IPS-11a (cell line): ENCODE results near the gene COX7A2L.

Experiments used
- H3K4me3 ChIP-seq: one replicate; pipeline ENCODE4 v1.5.1; 2013; ENCODE audit warnings: low read depth, low read length, control low read depth

Gene COX7A2L

GRCh38 chr2:42321452-42322064 lies 39.5 kb downstream of the COX7A2L start:
- no peak overlapping the region for H3K4me3 ChIP-seq

DNA sequence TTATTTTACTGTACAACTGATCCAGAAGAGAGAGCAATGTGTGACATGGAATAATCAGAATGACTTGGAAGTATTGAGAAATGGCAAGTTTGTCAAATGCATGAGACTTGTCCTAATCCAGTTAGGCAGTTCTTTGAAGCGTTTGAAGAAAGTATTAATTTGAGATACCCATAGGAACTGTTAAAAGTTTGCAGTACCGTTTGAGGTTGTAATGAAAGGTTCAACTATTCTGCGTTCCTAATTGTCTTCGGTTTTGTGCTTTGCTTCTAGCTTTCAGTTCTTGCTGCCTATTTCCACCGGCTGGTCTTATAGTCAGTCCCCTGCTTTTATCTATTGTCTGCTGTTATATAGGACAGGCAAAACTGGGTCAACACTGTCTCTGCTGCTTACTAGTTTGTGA lies 41.8 kb downstream of the COX7A2L start:
- H3K4me3 ChIP-seq = no peak overlapping the region

DNA sequence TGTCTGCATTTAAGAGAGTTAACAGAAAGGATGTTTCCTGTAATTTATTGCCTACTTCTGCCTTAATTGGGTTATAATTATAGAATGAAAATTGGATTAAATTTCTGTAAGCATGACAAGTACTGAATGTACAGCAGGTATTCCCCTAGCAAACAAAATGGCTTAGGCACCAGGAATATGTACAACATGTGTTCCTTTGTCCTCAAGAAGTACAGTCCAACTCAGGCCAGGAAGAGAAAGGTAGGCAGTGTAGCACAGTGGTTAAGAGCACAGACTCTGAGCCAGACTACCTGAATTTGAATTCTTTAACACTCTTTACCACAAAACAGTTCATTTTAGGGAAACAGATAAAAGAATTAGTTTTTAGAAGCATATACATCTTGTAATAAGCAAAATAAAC lies 43.1 kb downstream of the COX7A2L start:
- no peak overlapping the region for H3K4me3 ChIP-seq

GRCh38 chr2:42317486-42317885 lies 43.5 kb downstream of the COX7A2L start:
- no peak overlapping the region for H3K4me3 ChIP-seq

- no peak overlapping the region for H3K4me3 ChIP-seq
Measured at GRCh38 chr2:42316910-42317309, 44.1 kb downstream of the COX7A2L start.

GRCh38 chr2:42315844-42316470 lies 45.1 kb downstream of the COX7A2L start:
- no peak overlapping the region for H3K4me3 ChIP-seq

- H3K4me3 ChIP-seq = no peak overlapping the region
Measured at GRCh38 chr2:42314892-42315468, 46.0 kb downstream of the COX7A2L start.

DNA sequence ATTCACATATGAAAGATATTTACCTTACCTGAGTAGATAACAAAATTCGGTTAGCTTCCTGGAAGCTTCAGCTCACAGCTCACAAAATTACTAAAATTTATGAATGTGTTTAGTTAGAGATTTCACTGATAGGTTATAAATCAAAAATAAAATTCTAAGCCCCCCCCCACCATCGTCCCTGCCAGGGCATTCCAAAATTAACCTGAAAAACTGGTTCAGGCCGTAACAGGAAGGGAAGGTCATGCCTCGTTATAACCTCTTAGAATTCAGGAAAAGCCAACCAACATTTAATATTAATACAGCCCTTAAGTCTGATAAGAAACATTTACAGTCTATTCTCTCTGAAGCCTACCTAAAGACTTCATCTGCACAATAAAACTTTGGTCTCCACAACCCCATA lies 48.9 kb downstream of the COX7A2L start:
- no peak overlapping the region for H3K4me3 ChIP-seq

DNA sequence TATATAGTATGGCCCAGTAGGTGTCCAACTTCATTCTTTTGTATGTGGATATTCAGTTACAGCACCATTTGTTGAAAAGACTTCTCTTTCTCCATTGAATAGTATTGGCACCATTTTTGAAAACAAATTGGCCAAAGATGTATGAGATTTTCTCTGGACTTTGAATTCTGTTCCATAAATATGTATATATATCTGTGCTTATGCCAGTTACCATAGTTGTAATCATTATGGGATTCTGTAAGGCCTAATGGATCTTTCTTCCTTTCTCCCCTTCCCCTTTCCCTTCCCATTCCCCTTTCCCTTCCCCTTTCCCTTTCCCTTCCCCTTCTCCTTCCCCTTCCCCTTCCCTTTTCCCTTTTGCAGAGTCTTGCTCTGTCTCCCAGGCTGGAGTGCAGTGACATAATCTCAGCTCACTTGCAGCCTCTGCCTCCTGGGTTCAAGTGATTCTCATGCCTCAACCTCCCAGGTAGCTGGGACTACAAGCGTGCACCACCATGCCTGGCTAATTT lies 51.0 kb downstream of the COX7A2L start:
- no peak overlapping the region for H3K4me3 ChIP-seq

- H3K4me3 ChIP-seq = no peak overlapping the region
Measured at GRCh38 chr2:42309366-42309765, 51.7 kb downstream of the COX7A2L start.

GRCh38 chr2:42307180-42307579 lies 53.8 kb downstream of the COX7A2L start:
- no peak overlapping the region for H3K4me3 ChIP-seq

DNA sequence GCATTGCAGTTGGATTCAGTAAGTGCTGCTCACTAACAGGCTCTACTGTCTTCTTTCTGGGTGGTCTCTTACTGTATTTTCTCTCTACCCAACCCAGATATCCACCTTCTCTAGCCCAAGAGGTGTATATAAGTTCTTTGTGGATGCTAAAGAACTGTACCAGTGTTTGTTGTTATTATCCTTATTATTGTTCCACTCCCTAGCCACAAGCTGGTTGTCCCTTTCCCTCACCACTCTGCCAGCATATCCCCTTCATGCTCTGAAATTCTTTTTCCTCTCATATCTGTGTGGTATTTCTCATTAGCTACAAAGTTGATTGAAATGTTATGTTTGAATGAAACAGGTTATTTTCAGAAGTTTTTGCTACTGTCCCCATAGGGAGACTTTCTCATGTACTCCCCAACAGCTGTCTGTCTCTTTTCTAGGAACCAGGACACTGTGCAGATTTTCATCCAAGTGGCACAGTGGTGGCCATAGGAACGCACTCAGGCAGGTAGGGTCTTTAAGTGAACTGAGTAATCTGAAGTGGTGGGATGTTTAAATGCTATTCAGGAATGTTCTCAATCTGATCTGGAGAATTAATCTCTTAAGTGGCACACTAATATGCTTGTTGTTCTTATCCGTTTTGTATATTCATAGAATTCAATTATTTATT lies 56.8 kb downstream of the COX7A2L start:
- H3K4me3 ChIP-seq = no peak overlapping the region

DNA sequence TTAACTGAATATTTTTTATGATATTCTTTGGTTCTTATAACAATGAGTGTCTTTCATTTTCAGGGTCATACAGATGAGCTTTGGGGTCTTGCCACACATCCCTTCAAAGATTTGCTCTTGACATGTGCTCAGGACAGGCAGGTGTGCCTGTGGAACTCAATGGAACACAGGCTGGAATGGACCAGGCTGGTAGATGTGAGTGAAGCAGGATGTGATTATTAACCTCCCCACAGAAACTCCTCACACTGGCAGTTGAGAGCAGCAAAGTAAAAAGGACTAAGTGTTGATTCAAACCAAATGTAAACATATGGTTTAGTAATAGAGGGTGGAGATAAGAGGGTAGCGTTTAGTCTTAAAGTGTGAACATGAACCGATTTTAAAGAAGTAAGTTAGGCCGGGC lies 57.8 kb downstream of the COX7A2L start:
- no peak overlapping the region for H3K4me3 ChIP-seq

DNA sequence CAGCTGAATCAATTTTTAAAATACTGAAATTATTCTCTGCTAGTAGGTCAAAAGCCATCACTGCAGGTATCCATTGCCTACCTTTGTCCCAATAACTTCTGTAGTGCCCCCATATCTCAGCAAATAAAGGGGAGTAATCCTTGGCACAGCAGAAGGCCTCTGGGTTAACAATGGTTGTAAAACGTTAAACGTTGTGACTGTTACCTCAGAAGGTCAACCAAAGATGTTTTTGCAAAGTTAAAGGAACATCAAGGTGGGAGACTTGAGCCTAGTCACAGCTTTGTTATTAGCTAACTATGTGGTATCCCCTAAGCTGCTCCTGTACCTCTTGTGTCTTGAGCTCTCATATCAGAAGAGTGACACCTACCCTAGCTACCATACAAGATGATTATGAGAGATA lies 60.5 kb downstream of the COX7A2L start:
- no peak overlapping the region for H3K4me3 ChIP-seq
